BLaER1 (cell line): ENCODE results near the gene RELT.

Experiments
- H3K27ac ChIP-seq: shearing (Covaris generic); formaldehyde crosslinking; 2 replicates; pipeline ENCODE4 v1.8.1; 2022
- H3K27me3 ChIP-seq: shearing (Covaris generic); formaldehyde crosslinking; 2 replicates; pipeline ENCODE4 v1.8.1; 2022
- H3K36me3 ChIP-seq: shearing (Covaris generic); formaldehyde crosslinking; 2 replicates; pipeline ENCODE4 v1.8.1; 2022
- H3K4me1 ChIP-seq: shearing (Covaris generic); formaldehyde crosslinking; 2 replicates; pipeline ENCODE4 v1.8.1; 2022
- H3K4me2 ChIP-seq: shearing (Covaris generic); formaldehyde crosslinking; 2 replicates; pipeline ENCODE4 v1.8.1; 2022
- H3K4me3 ChIP-seq: shearing (Covaris generic); formaldehyde crosslinking; 2 replicates; pipeline ENCODE4 v1.8.1; 2022
- H3K9ac ChIP-seq: shearing (Covaris generic); formaldehyde crosslinking; 2 replicates; pipeline ENCODE4 v1.8.1; 2022
- H3K9me3 ChIP-seq: shearing (Covaris generic); formaldehyde crosslinking; 2 replicates; pipeline ENCODE4 v1.8.1; 2022
- H4K20me1 ChIP-seq: shearing (Covaris generic); formaldehyde crosslinking; 2 replicates; pipeline ENCODE4 v1.8.1; 2022
- Cebpa-rat ChIP-seq: shearing (Covaris generic); IDR thresholded peaks from 2 replicates; pipeline ENCODE4 v1.8.1; 2022

Gene RELT

DNA sequence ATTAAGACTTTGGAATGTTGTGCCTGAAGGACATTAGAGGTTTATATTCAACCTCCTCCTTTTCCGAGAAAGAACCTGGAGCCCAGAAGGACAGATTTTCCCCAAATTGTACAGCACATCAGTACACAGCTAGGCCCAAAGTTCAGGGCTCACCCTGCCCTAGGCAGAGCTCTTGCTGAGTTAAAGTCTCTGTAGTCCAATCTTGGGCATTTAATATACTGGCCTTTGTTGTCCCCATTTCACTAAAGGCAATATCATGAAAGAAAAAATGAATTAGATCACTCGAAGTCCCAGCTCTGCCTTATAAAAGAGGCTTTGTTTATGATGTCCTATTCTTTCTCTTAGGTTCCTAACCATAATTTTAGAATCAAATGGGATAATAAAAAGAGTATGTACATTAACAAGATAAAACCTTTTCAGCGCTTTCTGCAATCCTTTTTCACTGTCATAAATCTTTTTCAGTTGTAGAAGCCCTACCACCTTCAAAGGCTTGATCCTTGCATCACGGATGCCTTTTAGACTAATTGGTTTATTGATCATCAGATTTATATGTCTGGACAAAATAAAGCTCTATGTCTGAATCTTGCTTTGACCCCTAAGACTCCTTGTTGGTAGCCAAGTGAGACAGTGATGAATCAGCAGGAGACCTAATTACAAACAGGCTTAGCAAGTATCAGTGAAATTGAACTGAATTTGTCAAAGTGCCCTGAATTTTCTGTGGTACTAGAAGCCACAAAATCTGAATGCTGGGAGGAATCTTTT is 39.8 kb downstream of the RELT start:
- H4K20me1 ChIP-seq: no peaks in the 10 kb centered on the region; the same call in 1 of the 2 replicates
- H3K9ac ChIP-seq: no peak overlapping the region
- H3K4me1 ChIP-seq: no peaks in the 10 kb centered on the region
- H3K9me3 ChIP-seq: no peaks in the 10 kb centered on the region
- peaks cover 77% of the 10 kb centered on the region for H3K36me3 ChIP-seq
- H3K4me2 ChIP-seq: no peak overlapping the region
- TF ChIP-seq Cebpa-rat: no peak
- no peak overlapping the region for H3K27ac ChIP-seq
- no peak overlapping the region for H3K4me3 ChIP-seq
- no peaks in the 10 kb centered on the region for H3K27me3 ChIP-seq

DNA sequence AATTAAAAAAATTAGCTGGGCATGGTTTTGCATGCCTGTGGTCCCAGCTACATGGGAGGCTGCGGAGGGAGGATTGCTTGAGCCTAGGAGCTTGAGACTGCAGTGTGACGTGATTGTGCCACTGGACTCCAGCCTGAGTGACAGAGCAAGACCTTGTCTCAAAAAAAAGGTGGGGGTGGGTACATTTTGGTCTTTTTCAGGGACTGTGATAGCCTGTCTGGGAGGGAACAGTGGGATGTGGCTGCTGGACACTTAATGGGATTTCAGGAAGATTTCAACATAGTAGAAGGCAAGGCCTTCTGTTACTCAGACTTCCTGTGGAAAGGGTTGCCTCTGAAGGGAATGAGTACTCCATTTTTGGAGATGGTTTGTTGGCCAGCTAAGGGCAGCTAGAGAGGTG is 40.6 kb downstream of the RELT start:
- Histone ChIP-seq H3K27me3 (no peaks in the 10 kb centered on the region), H3K36me3 (peaks cover 70% of the 10 kb centered on the region), H3K4me3 (no peak overlapping the region), H4K20me1 (peaks cover under 1% of the 10 kb centered on the region), H3K4me2 (no peak overlapping the region), H3K4me1 (no peaks in the 10 kb centered on the region), H3K27ac (no peak overlapping the region), H3K9me3 (no peaks in the 10 kb centered on the region), H3K9ac (no peak overlapping the region)
- TF ChIP-seq Cebpa-rat: no peak

DNA sequence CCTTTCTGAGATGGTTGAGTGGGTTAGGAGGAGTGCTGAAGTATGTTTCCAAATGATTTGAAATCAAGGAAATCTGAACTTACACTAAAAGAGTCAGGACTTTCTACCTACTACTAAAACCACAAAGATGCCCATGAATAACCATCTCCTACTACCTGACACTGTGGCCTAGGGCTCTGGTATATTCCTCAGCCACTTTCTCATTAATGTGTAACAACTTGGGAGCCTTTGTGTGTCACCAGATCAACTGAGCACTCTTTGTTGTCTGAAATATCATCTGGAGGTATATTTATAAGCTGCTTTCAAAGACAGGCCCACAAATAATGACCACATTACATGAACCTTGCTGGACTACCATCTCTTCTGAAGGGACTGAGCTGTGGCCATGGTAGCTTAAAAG is 43.9 kb downstream of the RELT start:
- no peak overlapping the region for H3K4me3 ChIP-seq
- no peak overlapping the region for H3K9ac ChIP-seq
- TF ChIP-seq Cebpa-rat: no peak
- H3K36me3 ChIP-seq: peaks cover 49% of the 10 kb centered on the region
- peaks cover 16% of the 10 kb centered on the region for H4K20me1 ChIP-seq
- no peaks in the 10 kb centered on the region for H3K27me3 ChIP-seq
- H3K4me2 ChIP-seq: no peak overlapping the region
- H3K9me3 ChIP-seq: no peaks in the 10 kb centered on the region
- H3K4me1 ChIP-seq: no peaks in the 10 kb centered on the region
- no peak overlapping the region for H3K27ac ChIP-seq

GRCh38 chr11:73422886-73423285 is 46.7 kb downstream of the RELT start:
- Histone ChIP-seq H3K27me3 (no peaks in the 10 kb centered on the region), H3K9me3 (no peaks in the 10 kb centered on the region), H3K36me3 (peaks cover 45% of the 10 kb centered on the region), H3K4me3 (no peak overlapping the region), H3K4me1 (no peaks in the 10 kb centered on the region), H3K4me2 (no peak overlapping the region), H3K9ac (no peak overlapping the region), H4K20me1 (peaks cover 17% of the 10 kb centered on the region; the same call in 1 of the 2 replicates), H3K27ac (no peak overlapping the region)
- no peak for TF ChIP-seq Cebpa-rat

GRCh38 chr11:73423506-73423905 is 47.3 kb downstream of the RELT start:
- H3K9ac ChIP-seq: no peak overlapping the region
- H3K27ac ChIP-seq: no peak overlapping the region
- H3K4me3 ChIP-seq: no peak overlapping the region
- peaks cover 43% of the 10 kb centered on the region for H3K36me3 ChIP-seq
- TF ChIP-seq Cebpa-rat: no peak
- H3K4me2 ChIP-seq: no peak overlapping the region
- H4K20me1 ChIP-seq: peaks cover 21% of the 10 kb centered on the region; the same call in 1 of the 2 replicates
- no peaks in the 10 kb centered on the region for H3K27me3 ChIP-seq
- no peaks in the 10 kb centered on the region for H3K4me1 ChIP-seq
- H3K9me3 ChIP-seq: no peaks in the 10 kb centered on the region

- no peak for TF ChIP-seq Cebpa-rat
- H3K4me2 ChIP-seq: no peak overlapping the region
Measured at GRCh38 chr11:73425108-73425507, 48.9 kb downstream of the RELT start.

DNA sequence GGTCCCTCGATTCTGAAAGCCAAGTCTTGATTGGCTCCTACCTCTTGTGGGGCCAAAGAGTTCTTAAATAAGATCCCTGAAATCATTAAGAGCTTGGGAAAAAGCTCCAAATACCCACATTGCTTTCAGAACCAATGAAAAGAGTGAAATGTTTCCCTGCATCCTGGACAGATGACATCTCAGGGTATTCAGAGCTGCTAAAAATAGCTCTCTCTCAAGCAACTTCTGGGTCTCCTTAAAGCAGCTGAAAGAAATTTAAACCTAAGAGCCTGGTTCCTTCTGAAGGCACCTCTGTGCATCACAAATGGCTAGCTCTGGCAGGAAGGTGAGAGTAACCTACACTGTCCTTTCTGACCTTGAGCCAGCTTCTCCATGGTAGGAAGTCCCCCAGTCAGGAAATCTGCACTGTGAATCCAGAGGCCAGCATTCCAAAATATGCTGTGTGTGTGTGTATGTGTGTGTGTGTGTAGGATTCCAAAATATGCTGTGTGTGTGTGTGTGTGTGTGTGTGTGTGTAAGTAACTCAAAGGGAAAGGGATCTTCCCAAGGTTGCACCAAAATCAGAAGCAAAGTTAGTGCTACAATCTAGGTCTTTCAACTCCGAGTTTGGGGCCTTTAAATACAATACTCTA is 50.1 kb downstream of the RELT start:
- no peak for TF ChIP-seq Cebpa-rat
- Histone ChIP-seq H3K27ac (no peak overlapping the region), H3K27me3 (no peaks in the 10 kb centered on the region), H3K4me1 (peaks cover 5% of the 10 kb centered on the region), H3K36me3 (peaks cover 48% of the 10 kb centered on the region), H3K9ac (no peak overlapping the region), H4K20me1 (peaks cover 21% of the 10 kb centered on the region; the same call in 1 of the 2 replicates), H3K4me3 (no peak overlapping the region), H3K4me2 (no peak overlapping the region), H3K9me3 (no peaks in the 10 kb centered on the region)

More at GRCh38 chr11:73425108-73425507, 48.9 kb downstream of the RELT start:
- H4K20me1 ChIP-seq: peaks cover 21% of the 10 kb centered on the region; the same call in 1 of the 2 replicates
- H3K4me3 ChIP-seq: no peak overlapping the region
- H3K27me3 ChIP-seq: no peaks in the 10 kb centered on the region
- H3K4me1 ChIP-seq: no peaks in the 10 kb centered on the region
- peaks cover 43% of the 10 kb centered on the region for H3K36me3 ChIP-seq
- H3K9ac ChIP-seq: no peak overlapping the region
- no peaks in the 10 kb centered on the region for H3K9me3 ChIP-seq
- H3K27ac ChIP-seq: no peak overlapping the region

DNA sequence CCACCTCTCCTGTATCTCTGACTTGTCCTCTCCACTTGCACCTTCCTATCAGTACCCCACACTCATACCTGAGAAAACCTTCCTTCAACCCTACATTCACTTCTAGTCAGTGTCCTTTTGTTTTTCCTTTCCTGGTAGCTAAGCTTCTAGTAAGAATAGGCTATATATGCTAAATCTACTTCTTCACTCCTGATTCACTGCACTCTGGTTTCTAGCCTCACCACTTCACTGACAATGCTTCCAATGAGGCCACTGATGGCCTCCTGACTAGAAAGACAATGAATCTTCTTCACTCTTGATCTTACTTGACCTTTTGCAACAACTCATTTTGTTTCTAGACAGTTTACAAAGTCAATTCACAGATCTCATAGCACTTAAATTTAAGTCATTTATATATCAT is 52.0 kb downstream of the RELT start:
- peaks cover 52% of the 10 kb centered on the region for H3K36me3 ChIP-seq
- H3K4me3 ChIP-seq: no peak overlapping the region
- H3K27me3 ChIP-seq: no peaks in the 10 kb centered on the region
- H3K4me1 ChIP-seq: peaks cover 8% of the 10 kb centered on the region
- H3K4me2 ChIP-seq: no peak overlapping the region
- H3K27ac ChIP-seq: no peak overlapping the region
- peaks cover 13% of the 10 kb centered on the region; the same call in 1 of the 2 replicates for H4K20me1 ChIP-seq
- TF ChIP-seq Cebpa-rat: no peak
- H3K9ac ChIP-seq: no peak overlapping the region
- H3K9me3 ChIP-seq: no peaks in the 10 kb centered on the region

DNA sequence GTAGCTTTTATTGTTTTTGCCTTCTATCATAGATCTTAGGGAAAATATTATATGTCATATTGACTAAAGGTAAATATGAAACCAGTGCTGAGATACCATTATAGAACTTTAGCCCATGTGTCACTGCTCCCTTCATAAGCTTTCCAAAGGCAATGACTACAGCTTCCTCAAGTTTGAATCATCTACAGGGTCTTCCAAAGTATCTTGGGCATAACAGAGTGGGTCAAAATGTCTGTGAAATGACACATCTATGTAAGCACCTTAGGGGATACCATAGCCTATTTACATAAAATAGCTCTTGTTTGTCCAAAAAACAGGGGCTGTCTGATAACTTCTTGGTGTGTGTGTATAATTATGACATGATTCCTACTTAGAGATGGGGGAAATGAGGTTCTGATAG is 52.5 kb downstream of the RELT start:
- no peak overlapping the region for H3K4me3 ChIP-seq
- peaks cover 52% of the 10 kb centered on the region for H3K36me3 ChIP-seq
- no peaks in the 10 kb centered on the region for H3K27me3 ChIP-seq
- H3K27ac ChIP-seq: no peak overlapping the region
- H3K9ac ChIP-seq: no peak overlapping the region
- no peak overlapping the region for H3K4me2 ChIP-seq
- H3K9me3 ChIP-seq: no peaks in the 10 kb centered on the region
- peaks cover 13% of the 10 kb centered on the region; the same call in 1 of the 2 replicates for H4K20me1 ChIP-seq
- H3K4me1 ChIP-seq: peaks cover 8% of the 10 kb centered on the region
- TF ChIP-seq Cebpa-rat: no peak

GRCh38 chr11:73429121-73429750 is 53.0 kb downstream of the RELT start:
- Histone ChIP-seq H3K36me3 (peaks cover 52% of the 10 kb centered on the region), H3K4me1 (peaks cover 8% of the 10 kb centered on the region), H3K27me3 (no peaks in the 10 kb centered on the region), H3K4me3 (no peak overlapping the region), H3K9me3 (no peaks in the 10 kb centered on the region), H4K20me1 (peaks cover 11% of the 10 kb centered on the region; the same call in 1 of the 2 replicates), H3K27ac (no peak overlapping the region), H3K9ac (no peak overlapping the region), H3K4me2 (no peak overlapping the region)
- no peak for TF ChIP-seq Cebpa-rat
